Stimulated activated CD4-positive, alpha-beta T cell treated with anti-CD3 and anti-CD28 coated beads, Interleukin-1b, Interleukin-23, amount 100 ng/mL, for 1 hour (primary cell): ENCODE results near the gene CGGBP1.
"Not testable (repeated sequence)": the region's sequence is repeated elsewhere in the genome, so short reads cannot be mapped to it uniquely, and the experiment has no call there.

Experiments used
- DNase-seq, 2 donors: peaks; one replicate each; pipeline ENCODE4 v3.0.0-alpha.2; 2020; ENCODE audit warnings: low read depth in 2 of 2

CGGBP1 gene

DNA sequence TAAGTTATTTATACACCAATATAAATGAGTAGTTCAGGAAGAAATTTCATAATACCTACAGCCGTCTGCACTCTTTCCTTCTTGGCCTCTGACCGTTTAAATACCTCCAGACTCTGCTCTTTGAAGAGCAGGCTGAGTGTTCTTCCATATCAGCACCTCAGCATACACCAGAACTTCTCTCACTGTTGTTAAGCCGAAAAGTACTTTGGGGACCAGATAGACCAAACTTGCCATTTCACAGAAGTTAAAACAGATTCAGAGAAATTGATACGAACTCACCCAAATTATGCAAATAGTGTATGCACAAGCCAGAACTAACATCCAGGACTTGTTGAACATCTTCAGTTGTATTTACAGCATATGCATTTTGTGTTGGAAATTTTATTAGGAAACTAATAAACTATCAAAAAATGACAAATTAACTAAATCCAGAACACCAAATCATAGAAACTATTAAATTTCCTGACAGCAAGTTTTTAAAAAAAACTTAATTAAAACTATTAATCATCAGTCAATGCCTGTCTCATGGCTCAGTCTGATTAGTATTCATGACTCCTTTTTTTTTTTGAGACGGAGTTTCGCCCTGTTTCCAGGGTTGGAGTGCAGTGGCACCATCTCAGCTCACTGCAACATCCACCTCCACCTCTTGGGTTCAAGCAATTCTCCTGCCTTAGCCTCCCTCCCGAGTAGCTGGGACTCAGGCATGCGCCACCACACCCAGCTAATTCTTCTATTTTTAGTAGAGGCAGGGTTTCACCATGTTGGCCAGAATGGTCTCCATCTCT, 24.1 kb downstream of the CGGBP1 start:
- DNase-seq = no peak

DNA sequence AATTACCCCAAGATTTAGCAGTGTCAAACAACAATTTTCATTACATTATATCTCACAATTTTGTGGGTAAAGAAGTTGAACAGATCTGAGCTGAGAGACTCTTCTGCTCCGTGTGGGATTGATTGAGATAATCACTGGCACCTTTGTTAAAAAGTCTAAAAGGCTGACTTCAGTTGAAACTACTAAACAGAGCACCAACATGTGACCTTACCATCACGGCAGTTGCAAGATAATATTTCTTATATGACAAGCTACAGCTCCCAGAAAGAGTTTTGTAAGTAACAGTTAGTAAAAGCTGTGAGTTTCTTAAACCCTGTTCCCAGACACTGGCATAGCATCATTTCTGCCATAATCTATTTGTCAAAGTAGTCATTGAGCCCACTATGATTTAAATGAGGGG, 25.0 kb downstream of the CGGBP1 start:
- no peak for DNase-seq

DNA sequence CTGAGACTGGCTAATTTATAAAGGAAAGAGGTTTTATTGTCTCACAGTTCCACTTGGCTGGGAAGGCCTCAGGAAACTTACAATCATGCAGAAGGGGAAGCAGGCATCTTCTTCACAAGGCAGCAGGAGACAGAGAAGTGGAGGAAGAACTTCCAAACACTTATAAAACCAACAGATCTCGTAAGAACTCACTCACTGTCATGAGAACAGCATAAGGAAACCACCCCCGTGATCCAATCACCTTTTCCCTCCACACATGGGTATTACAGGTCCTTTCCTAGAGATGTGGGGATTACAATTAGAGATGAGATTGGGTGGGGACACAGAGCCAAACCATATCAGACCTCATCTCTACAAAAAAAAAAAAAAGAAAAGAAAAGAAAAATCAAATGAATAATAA, 25.7 kb downstream of the CGGBP1 start:
- DNase-seq = no peak

DNA sequence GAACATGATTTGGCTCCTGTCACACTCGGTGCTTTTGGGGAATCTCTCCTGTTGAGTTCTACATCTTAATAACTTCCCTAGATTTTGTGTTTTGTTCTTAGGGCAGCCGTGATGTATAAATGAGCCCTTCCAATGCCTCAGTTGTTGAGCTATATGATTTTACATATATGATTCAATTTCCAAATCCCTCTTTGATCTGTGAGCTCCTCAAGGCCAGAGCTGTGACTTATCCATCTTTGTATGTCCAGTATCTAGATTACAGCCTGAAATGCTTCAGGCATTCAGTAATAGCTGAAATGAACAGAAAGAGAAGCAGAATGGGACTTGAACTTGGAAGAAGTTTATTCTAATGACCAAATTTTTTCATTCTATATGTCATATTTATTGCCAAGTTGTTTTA, 26.6 kb downstream of the CGGBP1 start:
- no peak for DNase-seq

DNA sequence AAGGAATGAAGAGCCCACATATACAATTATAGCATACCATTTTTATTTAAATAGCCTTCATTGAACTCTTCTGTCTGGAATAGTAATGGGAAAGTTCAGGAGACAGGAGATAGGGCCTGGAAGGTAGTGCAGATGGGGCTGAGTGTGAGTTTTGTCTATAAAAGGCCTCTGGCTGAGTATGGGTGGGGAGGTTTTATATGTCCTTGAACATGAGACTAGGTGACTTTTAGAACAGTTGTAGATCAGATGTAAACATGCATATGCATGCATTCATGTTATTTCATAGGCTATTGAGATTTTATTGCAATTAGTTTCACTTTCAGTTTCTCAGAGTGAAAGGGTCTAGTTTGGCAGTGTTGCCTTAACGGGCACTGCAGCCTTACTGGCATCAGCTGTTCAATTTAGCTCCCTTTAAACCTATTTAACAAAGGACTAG, 27.1 kb downstream of the CGGBP1 start:
- DNase-seq = no peak

DNA sequence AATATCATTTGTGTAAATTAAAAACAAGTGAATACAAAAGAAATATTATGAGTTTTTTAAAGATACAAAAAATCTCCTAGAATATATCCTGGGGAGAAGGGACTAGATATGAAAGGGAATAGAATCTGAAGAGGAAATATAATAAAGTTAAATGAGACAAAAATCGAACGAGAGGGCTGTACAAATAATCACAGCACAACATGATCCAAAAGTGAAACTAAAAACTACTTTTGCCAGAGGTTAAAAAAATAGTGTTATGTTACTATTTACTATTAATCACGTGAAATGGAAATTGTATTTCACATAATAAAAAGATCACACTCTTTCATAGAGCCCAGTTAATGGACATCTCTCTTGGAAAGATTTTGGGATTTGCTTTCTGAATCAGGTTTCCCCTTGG, 28.6 kb downstream of the CGGBP1 start:
- DNase-seq = no peak

DNA sequence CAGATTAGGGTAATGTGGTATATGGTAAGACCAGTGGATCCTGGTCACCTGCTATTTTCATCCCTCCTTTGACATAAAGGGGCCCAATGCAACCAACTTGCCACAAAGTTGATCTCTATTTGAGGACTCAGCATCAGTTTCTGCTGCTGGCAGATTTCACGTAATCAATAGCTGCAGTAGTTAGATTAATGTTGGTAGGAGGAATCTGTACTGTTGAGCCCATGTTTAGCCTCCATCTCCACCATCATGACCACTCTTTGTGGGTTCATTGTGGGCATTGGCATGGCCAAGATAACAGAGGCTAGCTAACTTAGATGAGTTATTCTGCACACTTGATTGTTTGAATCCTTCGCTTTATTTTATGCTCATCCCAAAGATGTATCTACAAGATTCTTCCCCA, 29.9 kb downstream of the CGGBP1 start:
- no peak for DNase-seq

DNA sequence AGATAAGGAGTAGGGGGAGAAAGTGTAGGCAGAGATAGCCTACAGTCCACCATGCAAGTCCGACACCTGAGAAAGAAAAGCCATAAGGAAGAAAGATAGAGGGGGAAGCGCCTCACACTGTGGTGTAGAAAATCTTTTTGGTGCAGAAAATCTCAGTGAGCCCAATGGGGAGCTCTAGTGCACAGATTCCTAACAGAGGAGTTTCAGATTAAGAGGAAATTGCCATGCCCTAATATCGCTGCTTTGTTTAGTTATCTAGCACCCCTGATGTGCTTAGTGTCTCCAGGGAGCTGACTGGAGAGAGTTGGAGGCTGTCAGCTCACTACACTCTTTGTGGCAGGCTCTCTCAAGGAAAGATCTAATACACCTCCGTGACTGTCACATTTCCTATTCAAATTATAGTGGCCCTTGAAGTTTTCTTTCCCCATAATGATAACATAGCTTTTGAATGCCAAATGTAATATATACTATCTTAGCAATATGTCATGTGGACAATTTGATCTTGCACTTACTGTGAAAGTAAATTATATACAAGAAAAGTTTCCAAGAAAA, 33.7 kb downstream of the CGGBP1 start:
- no peak for DNase-seq

DNA sequence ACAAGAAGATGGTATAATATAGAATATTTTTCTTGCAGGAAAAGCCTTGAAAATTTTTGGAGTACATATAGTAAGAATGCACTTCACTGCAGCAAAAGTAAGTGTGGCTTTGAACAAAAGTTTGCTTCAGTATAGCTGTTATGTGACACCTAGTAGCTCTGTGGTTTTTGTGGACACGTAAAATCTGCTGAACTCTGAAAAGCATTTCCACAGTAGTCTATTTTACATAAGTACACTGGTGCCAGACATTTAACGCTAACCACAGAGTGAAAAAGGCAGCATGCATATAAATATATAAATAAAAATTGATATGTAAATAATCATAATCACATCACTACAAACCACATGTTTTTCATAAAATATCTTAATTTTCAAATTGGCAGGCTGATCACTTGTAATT, 39.8 kb downstream of the CGGBP1 start:
- DNase-seq = no peak

DNA sequence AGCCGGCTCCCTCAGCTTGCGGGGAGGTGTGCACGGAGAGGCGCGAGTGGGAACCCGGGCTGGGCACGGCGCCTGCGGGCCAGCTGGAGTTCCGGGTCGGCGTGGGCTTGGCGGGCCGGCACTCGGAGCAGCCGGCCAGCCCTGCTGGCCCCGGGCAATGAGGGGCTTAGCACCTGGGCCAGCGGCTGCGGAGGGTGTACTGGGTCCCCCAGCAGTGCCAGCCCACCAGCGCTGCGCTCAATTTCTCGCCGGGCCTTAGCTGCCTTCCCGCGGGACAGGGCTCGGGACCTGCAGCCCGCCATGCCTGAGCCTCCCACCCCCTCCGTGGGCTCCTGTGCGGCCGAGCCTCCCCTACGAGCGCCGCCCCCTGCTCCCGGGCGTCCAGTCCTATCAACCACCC, 43.1 kb downstream of the CGGBP1 start:
- DNase-seq = not testable (repeated sequence)

DNA sequence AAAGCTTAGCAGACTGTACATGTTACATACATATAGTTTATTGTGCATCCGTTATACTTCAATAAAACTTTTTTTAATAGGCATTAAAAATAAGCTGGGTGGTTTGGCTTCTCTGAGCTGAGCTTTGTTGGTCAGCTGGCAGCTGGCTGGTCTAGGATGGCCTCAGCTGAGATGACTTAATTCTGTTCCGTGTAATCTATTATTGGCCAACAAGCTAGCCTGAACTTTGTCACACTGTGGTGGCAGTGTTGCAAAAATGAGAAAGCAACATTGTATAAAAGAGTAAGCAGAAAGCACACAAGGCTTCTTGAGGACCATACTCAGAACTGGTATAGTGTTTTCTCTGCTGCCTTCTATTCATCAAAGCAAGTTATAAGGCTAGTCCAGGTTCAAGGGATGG, 45.2 kb downstream of the CGGBP1 start:
- no peak for DNase-seq

DNA sequence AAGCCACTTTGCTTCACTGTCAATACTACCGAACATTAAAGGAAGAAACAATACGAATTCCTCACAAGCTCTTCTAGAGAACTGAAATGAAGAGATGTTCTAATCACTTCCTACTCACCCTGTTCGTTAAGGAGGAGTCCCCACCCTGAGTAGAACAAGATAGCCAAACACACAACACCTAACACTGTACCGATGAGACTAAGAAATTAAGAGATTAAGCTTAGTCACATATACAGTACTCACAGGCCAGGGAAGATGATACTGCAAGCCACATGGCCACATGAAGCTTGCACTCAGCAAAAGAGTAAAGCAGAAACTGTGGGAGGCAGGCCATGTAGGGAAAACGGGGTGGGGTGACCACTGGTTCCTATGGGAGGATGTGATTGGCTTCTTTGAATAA, 48.0 kb downstream of the CGGBP1 start:
- DNase-seq = no peak

DNA sequence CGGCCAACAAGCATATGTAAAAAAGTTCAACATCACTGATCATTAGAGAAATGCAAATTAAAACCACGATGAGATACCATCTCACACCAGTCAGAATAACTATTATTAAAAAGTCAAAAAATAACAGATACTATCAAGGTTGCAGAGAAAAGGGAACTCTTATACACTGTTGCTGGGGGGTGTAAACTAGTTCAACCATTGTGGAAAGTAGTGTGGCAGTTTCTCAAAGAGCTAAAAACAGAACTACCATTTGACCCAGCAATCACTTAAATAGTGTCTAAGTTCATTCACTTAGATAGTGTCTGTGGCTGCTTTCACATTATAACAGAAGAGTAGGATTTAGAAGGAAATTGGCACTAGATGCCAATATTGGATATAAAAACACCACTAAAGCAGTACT, 49.7 kb downstream of the CGGBP1 start:
- no peak for DNase-seq

DNA sequence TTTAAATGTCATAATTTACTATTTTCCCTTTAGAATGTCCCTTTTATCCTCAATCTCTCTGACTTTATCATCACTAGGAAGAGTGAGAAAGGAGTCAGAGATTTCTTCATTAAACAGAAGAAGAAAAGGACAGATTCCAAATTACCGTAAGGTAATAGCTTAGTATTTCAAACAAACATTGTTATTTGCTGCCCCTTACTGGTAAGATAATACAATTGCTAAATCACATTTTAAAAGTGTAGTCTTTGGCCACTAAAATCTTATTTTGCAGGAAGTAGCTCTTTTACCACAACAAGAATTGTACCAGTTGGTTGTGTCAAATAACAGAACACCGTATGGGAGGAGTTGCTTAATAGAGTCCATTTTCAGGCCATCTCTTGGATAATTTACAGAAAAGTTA, 53.7 kb downstream of the CGGBP1 start:
- DNase-seq = no peak

DNA sequence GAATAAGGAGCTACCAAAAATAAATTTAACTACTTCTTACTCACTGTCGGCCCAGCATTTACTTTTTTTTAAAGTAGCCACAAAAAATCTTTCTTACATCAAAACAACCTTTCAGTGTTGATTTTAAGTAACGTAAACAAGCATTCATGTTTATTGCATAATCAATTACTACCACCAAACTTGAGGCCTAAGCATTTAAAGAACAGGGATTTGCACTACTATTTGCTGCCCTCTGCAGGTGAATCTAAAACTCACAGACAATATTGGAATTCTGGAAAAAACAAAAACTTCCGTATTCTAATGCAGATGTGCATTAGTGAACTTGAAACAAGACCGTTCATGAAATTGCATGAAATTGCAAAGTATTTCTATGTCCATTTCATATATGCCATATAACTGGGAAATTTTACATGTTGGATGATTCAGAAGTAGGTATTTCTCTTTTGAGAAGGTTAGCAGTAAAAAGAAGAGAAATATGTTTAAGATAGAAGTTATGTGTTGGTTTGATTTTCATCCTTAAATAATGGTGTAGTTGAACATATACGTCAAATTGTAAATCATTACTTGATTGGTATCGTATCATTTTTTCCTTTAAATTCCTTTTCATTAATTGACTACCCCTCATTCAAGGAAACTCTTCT, 55.6 kb downstream of the CGGBP1 start:
- DNase-seq = no peak

DNA sequence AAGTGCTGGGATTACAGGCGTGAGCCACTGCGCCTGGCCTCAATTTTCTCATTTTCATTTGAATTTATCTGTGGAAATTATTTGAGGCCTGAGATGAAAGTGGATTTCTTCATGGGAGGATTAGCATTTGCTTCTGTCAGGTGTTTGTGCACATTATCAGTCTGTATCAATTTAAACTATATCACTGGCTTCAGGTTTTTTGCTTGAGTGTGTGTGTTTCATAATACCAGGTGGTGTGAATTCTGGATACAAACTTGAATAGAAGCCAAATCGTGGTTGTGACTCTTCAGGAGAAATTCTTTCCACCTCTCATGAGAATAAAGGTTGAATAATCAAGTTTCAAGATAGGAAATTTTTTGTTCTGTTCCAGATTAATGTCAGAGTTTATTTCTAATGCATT, 56.4 kb downstream of the CGGBP1 start:
- DNase-seq = no peak
